ENCODE data around the gene SLC25A12. TPM values are rescaled to one million over a fixed set of nuclear protein-coding genes. Genes with fewer than 3 reads are reported as not detected.

The SLC25A12 gene
- total and polyA plus RNA-seq, 9 donors = 15.6 to 34.1 (median 21.6) TPM

GRCh38 chr2:171814174-171814573 lies 79.9 kb downstream of the SLC25A12 start:
- peak overlapping the region in 1 of 2 donors; percentile 30 for H3K27ac ChIP-seq
- peaks cover 9% of the 10 kb centered on the region for H3K4me1 ChIP-seq (ENCODE audit: insufficient read depth)
- no peak for TF ChIP-seq POLR2A (IDR thresholded peaks at IDR 0.05)
- TF ChIP-seq EP300 (IDR thresholded peaks at IDR 0.05) = no peak
- TF ChIP-seq, protein P1, sequence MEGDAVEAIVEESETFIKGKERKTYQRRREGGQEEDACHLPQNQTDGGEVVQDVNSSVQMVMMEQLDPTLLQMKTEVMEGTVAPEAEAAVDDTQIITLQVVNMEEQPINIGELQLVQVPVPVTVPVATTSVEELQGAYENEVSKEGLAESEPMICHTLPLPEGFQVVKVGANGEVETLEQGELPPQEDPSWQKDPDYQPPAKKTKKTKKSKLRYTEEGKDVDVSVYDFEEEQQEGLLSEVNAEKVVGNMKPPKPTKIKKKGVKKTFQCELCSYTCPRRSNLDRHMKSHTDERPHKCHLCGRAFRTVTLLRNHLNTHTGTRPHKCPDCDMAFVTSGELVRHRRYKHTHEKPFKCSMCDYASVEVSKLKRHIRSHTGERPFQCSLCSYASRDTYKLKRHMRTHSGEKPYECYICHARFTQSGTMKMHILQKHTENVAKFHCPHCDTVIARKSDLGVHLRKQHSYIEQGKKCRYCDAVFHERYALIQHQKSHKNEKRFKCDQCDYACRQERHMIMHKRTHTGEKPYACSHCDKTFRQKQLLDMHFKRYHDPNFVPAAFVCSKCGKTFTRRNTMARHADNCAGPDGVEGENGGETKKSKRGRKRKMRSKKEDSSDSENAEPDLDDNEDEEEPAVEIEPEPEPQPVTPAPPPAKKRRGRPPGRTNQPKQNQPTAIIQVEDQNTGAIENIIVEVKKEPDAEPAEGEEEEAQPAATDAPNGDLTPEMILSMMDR (IDR thresholded peaks at IDR 0.05) = no peak
- no peak overlapping the region for H3K4me3 ChIP-seq
- no peaks in the 10 kb centered on the region for H3K36me3 ChIP-seq
- no peaks in the 10 kb centered on the region for H3K27me3 ChIP-seq
- DNase-seq = no peak
- 12 to 36% (median 18%) methylated on average over 6 of the region's 6 CpGs for WGBS, 3 donors
- intact Hi-C loops (cut with DNase I) = loop anchor here (5.0 to 10.0 kb wide), 4 partner anchors 81 to 651 kb away; partner anchors contain the start of genes DLX2 (in 1 of the 4) and SLC25A12 (in 1 of the 4)
- H3K9me3 ChIP-seq = no peaks in the 10 kb centered on the region

DNA sequence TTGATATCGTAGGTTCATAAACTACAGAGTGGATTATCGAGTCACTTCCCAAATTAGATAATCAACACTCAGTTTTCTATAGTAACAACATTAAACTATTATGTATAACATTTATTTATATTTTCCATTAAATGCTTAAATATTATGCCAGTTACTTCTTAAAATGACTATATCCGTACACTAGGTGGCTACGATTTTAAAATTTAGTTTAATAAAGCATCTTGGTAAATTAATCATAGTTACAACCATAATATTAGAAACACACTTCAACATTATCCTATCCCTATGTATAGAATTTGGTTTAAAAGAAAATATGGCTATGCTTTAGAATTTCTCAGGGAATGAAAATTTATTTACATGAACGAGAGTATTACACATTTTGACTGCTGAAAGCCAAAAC lies 80.3 kb downstream of the SLC25A12 start:
- Histone ChIP-seq H3K9me3 (no peaks in the 10 kb centered on the region), H3K36me3 (no peaks in the 10 kb centered on the region), H3K4me3 (no peak overlapping the region), H3K27ac (peak overlapping the region in 1 of 2 donors; percentile 30), H3K27me3 (no peaks in the 10 kb centered on the region), H3K4me1 (ENCODE audit: insufficient read depth) (peaks cover 9% of the 10 kb centered on the region)
- TF ChIP-seq POLR2A (IDR thresholded peaks at IDR 0.05) (no peak), EP300 (IDR thresholded peaks at IDR 0.05) (no peak)
- TF ChIP-seq, protein P1 (IDR thresholded peaks at IDR 0.05) = no peak
- DNase-seq = no peak
- WGBS, 3 donors = 78 to 88% (median 82%) methylated on average over 5 of the region's 5 CpGs
- intact Hi-C loops (cut with DNase I) = loop anchor here (2.0 to 10.0 kb wide), 5 partner anchors 81 to 651 kb away; partner anchors contain the start of genes DLX2 (in 2 of the 4) and SLC25A12 (in 1 of the 4)

- no peaks in the 10 kb centered on the region for H3K9me3 ChIP-seq
- TF ChIP-seq EP300 (IDR thresholded peaks at IDR 0.05) = no peak
- no peak for TF ChIP-seq POLR2A (IDR thresholded peaks at IDR 0.05)
- TF ChIP-seq, protein P1 (IDR thresholded peaks at IDR 0.05) = no peak
- H3K4me1 ChIP-seq (ENCODE audit: insufficient read depth) = peaks cover 9% of the 10 kb centered on the region
- intact Hi-C loops (cut with DNase I) = loop anchor here (2.0 to 10.0 kb wide), 5 partner anchors 82 to 652 kb away; partner anchors contain the start of genes DLX2 (in 2 of the 4) and SLC25A12 (in 1 of the 4)
- H3K36me3 ChIP-seq = no peaks in the 10 kb centered on the region
- H3K4me3 ChIP-seq = no peak overlapping the region
- H3K27me3 ChIP-seq = no peaks in the 10 kb centered on the region
- WGBS, 3 donors = 88 to 95% (median 93%) methylated on average over 3 of the region's 3 CpGs
- DNase-seq = no peak
- no peak overlapping the region for H3K27ac ChIP-seq
Observed at GRCh38 chr2:171813126-171813525, 80.9 kb downstream of the SLC25A12 start.

GRCh38 chr2:171811245-171811628 lies 82.8 kb downstream of the SLC25A12 start:
- Histone ChIP-seq H3K4me3 (no peak overlapping the region), H3K36me3 (no peaks in the 10 kb centered on the region), H3K9me3 (no peaks in the 10 kb centered on the region), H3K27me3 (no peaks in the 10 kb centered on the region), H3K4me1 (ENCODE audit: insufficient read depth) (peaks cover 9% of the 10 kb centered on the region), H3K27ac (no peak overlapping the region)
- intact Hi-C loops (cut with DNase I) = loop anchor here (5.0 to 10.0 kb wide), 4 partner anchors 84 to 654 kb away; partner anchors contain the start of genes DLX2 (in 1 of the 4) and SLC25A12 (in 1 of the 4)
- TF ChIP-seq, protein P1 (IDR thresholded peaks at IDR 0.05) = peak in 2 of 3 donors; percentile 31 to 45
- TF ChIP-seq POLR2A (IDR thresholded peaks at IDR 0.05) = no peak
- no peak for DNase-seq
- WGBS, 3 donors = 47 to 50% (median 49%) methylated on average over 4 of the region's 4 CpGs

All from ovary (tissue), 9 donors.